HepG2 (cell line): ENCODE results near the gene TRAPPC1. TPM values are rescaled to one million over a fixed set of nuclear protein-coding genes. Genes with fewer than 3 reads are reported as not detected.

Source experiments
- CSRNP2 ChIP-seq: sonication (generic); formaldehyde crosslinking; conservative IDR thresholded peaks from 2 replicates; pipeline ENCODE4 v1.8.0; 2022; ENCODE audit warnings: low read depth, missing genetic modification reagents
- GTF2F1 ChIP-seq: fragments of 150-350 bp; IDR thresholded peaks from 2 replicates; pipeline ENCODE4 v1.6.1; 2014; ENCODE audit warnings: low read length
- KAT8 ChIP-seq: IDR thresholded peaks from 2 replicates; pipeline ENCODE4 v1.6.1; 2016; ENCODE audit warnings: missing genetic modification reagents, missing compliant biosample characterization
- SMAD9 ChIP-seq: sonication (generic); formaldehyde crosslinking; IDR thresholded peaks from 2 replicates; pipeline ENCODE4 v1.5.1; 2020; ENCODE audit warnings: mild to moderate bottlenecking, missing genetic modification reagents
- TAF1 ChIP-seq: sonication (generic); formaldehyde crosslinking; IDR thresholded peaks from 2 replicates; pipeline ENCODE4 v1.4.0; 2020; ENCODE audit warnings: missing genetic modification reagents
- ZBTB37 ChIP-seq: sonication (generic); formaldehyde crosslinking; IDR thresholded peaks from 2 replicates; pipeline ENCODE4 v1.4.0; 2020; ENCODE audit warnings: mild to moderate bottlenecking, missing genetic modification reagents
- ZBTB49 ChIP-seq: sonication (generic); formaldehyde crosslinking; IDR thresholded peaks from 2 replicates; pipeline ENCODE4 v1.4.0; 2020; ENCODE audit warnings: missing genetic modification reagents, borderline replicate concordance
- ZNF484 ChIP-seq: sonication (generic); formaldehyde crosslinking; IDR thresholded peaks from 2 replicates; pipeline ENCODE4 v1.5.1; 2020; ENCODE audit warnings: mild to moderate bottlenecking, low read depth, missing genetic modification reagents, borderline replicate concordance
- ZNF619 ChIP-seq: sonication (generic); formaldehyde crosslinking; IDR thresholded peaks from 2 replicates; pipeline ENCODE4 v1.4.0; 2020; ENCODE audit warnings: mild to moderate bottlenecking, missing genetic modification reagents
- ZNF710 ChIP-seq: sonication (generic); formaldehyde crosslinking; IDR thresholded peaks from 2 replicates; pipeline ENCODE4 v1.5.0; 2020; ENCODE audit warnings: mild to moderate bottlenecking, missing genetic modification reagents, borderline replicate concordance
- ZNF850 ChIP-seq: sonication (generic); formaldehyde crosslinking; conservative IDR thresholded peaks from 2 replicates; pipeline ENCODE4 v1.9.0; 2021; ENCODE audit warnings: mild to moderate bottlenecking, missing genetic modification reagents
- polyA plus RNA-seq, 8 experiments: library from polyadenylated mRNA; depleted of rRNA in 3 of 8; stranded (reverse) in 7 of 8; unstranded in 1 of 8; fragments of >200 nt; fragmentation: Illumina TruSeq in 4 of 8; extraction: Trizol in 4 of 8; gene quantifications; 2 replicates each; pipeline versions ENCODE4 v1.2.1 to v1.2.3, GENCODE V29; 2011 to 2016; ENCODE audit warnings: low read depth in 4 of 8, missing spikeins in 1 of 8, mixed read lengths in 1 of 8; ENCODE audit not compliant: insufficient read depth in 1 of 8
- total RNA-seq, 5 experiments: library from RNA; depleted of rRNA; stranded (reverse); fragments of >200 nt; fragmentation: Illumina TruSeq; extraction: Trizol; gene quantifications; 2 replicates each; pipeline ENCODE4 v1.2.3, GENCODE V29; 2016; ENCODE audit warnings: low read depth in 1 of 5

The TRAPPC1 gene
- total and polyA plus RNA-seq, 2 of the 13 experiments (the other 11 are each of a cell fraction or from before 2014, with no cell fraction given), result 28.1 to 44.9 TPM

GRCh38 chr17:7915611-7916384, 15.9 kb downstream of the TRAPPC1 start, which contains the start of gene RNF227 (continued):
- TF ChIP-seq CSRNP2 (CRISPR knock-in tag) (peak; percentile 89; the same call in 1 of the 2 replicates), ZNF619 (CRISPR knock-in tag) (no peak), ZBTB49 (CRISPR knock-in tag) (no peak), ZNF484 (CRISPR knock-in tag) (no peak), ZNF710 (no peak), ZBTB37 (CRISPR knock-in tag) (no peak), KAT8 (CRISPR knock-in tag) (peak; percentile 59), TAF1 (0 out of 2 replicates have a peak, but pooled peaks have one; percentile 26), ZNF850 (CRISPR knock-in tag) (no peak), SMAD9 (CRISPR knock-in tag) (no peak), GTF2F1 (no peak)
